Glutamatergic neuron (in vitro differentiated cells): ENCODE measurements around the gene ADAP1. TPM values are rescaled to one million over a fixed set of nuclear protein-coding genes. Genes with fewer than 3 reads are reported as not detected.

Source experiments
- DNase-seq: peaks from one replicate; pipeline ENCODE4 v3.0.0; 2022
- H3K27ac Mint-ChIP-seq: one replicate; pipeline ENCODE4 v1.8.0; 2020; ENCODE audit warnings: mild to moderate bottlenecking, mixed read lengths, inconsistent platforms; ENCODE audit not compliant: unreplicated experiment
- H3K27me3 Mint-ChIP-seq: one replicate; pipeline ENCODE4 v1.8.0; 2020; ENCODE audit warnings: mild to moderate bottlenecking, moderate library complexity, mixed read lengths, inconsistent platforms; ENCODE audit not compliant: unreplicated experiment
- H3K36me3 Mint-ChIP-seq: one replicate; pipeline ENCODE4 v1.8.0; 2020; ENCODE audit warnings: mild to moderate bottlenecking, mixed read lengths, inconsistent platforms; ENCODE audit not compliant: unreplicated experiment
- H3K4me1 Mint-ChIP-seq: one replicate; pipeline ENCODE4 v1.8.0; 2020; ENCODE audit warnings: mild to moderate bottlenecking, low read depth, mixed read lengths, inconsistent platforms; ENCODE audit not compliant: unreplicated experiment
- H3K4me3 Mint-ChIP-seq: one replicate; pipeline ENCODE4 v1.8.0; 2020; ENCODE audit warnings: mild to moderate bottlenecking, mixed read lengths, inconsistent platforms; ENCODE audit not compliant: unreplicated experiment
- H3K9me3 Mint-ChIP-seq: one replicate; pipeline ENCODE4 v1.8.0; 2020; ENCODE audit warnings: mild to moderate bottlenecking, moderate library complexity, mixed read lengths, inconsistent platforms; ENCODE audit not compliant: unreplicated experiment
- total RNA-seq: library from RNA; stranded (reverse); fragmentation: NEBNext Ultra II Directional; extraction: Animal tissue kit (Norgen Biotek cat#: 25700); gene quantifications from one replicate; pipeline ENCODE4 v1.2.1, GENCODE V29; 2021; ENCODE audit not compliant: unreplicated experiment
- TF ChIP-seq, protein P1 (sequence below): fragments of 200-600 bp; sonication (generic); IDR thresholded peaks from one replicate; pipeline ENCODE4 v1.5.0; 2021; ENCODE audit not compliant: partially characterized antibody, unreplicated experiment

ADAP1 gene
- total RNA-seq, 1 donor from 2014 or later = 61.1 TPM

DNA sequence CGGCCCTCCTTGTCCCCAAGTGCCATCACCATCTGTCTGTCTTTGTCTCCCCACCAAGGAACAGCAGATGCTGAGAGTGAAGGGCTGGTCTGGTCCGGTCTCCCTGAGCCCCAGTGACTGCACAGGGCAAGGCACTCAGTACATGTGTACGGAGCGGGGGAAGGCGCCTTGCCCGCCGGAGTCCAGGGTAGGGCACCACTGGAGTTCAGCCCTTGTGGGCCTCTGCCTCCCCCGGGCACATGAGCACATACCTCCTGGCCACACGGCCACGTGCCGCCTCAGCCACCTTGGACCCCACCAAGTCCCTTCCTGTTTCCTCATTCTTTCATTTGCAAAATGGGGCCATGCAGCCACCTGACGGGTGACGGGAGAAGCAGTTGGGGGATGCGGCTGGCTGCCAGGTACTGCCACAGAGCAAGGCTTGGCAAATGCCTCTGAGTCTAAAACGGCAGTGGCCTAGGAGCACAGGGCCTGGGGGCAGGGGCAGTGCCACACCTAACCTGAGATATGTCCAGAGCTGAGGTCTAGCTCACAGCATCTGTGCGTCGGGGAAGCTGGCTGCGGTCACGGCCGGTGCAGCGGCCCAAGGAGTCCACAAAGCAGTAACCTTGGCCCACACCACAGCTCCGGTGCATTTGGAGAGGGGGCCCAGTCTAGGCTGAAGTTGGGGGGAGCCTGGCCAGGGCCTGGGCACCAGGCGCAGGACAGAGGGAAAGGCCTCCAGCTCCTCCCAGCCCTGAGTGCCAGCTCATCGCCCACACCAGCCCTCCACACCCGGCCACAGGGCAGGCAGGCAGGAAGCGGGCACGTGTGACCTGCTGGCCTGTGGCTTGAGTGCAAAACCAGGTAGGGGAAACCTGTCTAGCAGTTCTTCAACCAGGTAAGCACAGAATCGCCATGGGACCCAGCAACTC lies 5.2 kb downstream of the ADAP1 start:
- no peaks in the 10 kb centered on the region for H3K36me3 Mint-ChIP-seq
- no peaks in the 10 kb centered on the region for H3K4me1 Mint-ChIP-seq
- no peak overlapping the region for H3K4me3 Mint-ChIP-seq
- DNase-seq = peak; percentile 3
- no peak overlapping the region for H3K27ac Mint-ChIP-seq
- H3K27me3 Mint-ChIP-seq = peaks cover 5% of the 10 kb centered on the region
- H3K9me3 Mint-ChIP-seq = peaks cover 6% of the 10 kb centered on the region
- TF ChIP-seq, protein P1, sequence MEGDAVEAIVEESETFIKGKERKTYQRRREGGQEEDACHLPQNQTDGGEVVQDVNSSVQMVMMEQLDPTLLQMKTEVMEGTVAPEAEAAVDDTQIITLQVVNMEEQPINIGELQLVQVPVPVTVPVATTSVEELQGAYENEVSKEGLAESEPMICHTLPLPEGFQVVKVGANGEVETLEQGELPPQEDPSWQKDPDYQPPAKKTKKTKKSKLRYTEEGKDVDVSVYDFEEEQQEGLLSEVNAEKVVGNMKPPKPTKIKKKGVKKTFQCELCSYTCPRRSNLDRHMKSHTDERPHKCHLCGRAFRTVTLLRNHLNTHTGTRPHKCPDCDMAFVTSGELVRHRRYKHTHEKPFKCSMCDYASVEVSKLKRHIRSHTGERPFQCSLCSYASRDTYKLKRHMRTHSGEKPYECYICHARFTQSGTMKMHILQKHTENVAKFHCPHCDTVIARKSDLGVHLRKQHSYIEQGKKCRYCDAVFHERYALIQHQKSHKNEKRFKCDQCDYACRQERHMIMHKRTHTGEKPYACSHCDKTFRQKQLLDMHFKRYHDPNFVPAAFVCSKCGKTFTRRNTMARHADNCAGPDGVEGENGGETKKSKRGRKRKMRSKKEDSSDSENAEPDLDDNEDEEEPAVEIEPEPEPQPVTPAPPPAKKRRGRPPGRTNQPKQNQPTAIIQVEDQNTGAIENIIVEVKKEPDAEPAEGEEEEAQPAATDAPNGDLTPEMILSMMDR = no peak

GRCh38 chr7:947391-948210 lies 6.9 kb downstream of the ADAP1 start:
- H3K27ac Mint-ChIP-seq = no peak overlapping the region
- peaks cover 5% of the 10 kb centered on the region for H3K27me3 Mint-ChIP-seq
- TF ChIP-seq, protein P1 = no peak
- no peaks in the 10 kb centered on the region for H3K36me3 Mint-ChIP-seq
- peaks cover 5% of the 10 kb centered on the region for H3K9me3 Mint-ChIP-seq
- H3K4me3 Mint-ChIP-seq = no peak overlapping the region
- DNase-seq = no peak
- no peaks in the 10 kb centered on the region for H3K4me1 Mint-ChIP-seq

GRCh38 chr7:946256-946996 lies 8.1 kb downstream of the ADAP1 start:
- Mint-ChIP-seq H3K4me1 (no peaks in the 10 kb centered on the region), H3K36me3 (peaks cover 6% of the 10 kb centered on the region), H3K27ac (no peak overlapping the region), H3K9me3 (peaks cover 6% of the 10 kb centered on the region), H3K27me3 (peaks cover 7% of the 10 kb centered on the region), H3K4me3 (no peak overlapping the region)
- TF ChIP-seq, protein P1 = no peak
- DNase-seq = no peak

DNA sequence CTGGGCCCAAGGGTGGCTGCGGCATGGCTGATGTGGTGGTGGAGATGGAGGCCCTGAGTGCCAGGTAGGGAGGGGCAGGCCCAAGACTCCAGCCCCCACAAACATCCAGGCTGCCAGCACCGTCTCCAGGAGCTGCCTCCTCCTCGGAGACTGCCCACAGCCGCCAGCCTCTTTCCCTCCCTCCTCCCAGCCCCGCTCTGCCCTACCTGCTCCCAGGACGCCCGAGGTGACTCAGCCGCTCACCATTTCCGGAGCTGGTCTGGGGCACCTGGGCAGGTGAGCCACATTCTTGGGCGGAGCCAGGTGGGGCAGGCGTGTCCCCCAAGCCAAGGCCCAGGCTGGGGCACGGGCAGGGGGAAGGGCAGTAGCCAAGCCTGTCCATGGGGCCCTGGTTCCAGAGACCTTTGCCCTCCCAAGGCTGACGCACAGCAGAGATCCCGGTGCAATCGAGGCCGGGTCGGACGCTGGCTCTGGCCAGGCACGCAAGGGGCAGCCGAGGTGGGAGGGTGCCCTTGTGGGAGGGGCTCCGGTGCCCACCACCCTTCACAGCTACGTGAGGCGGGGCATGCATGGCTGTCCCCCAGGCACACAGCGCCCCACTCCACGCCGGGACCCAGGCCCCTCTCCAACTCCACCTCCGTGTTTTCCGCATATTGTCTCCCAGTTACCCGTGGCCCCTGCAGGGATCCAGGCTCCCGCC lies 8.8 kb downstream of the ADAP1 start:
- Mint-ChIP-seq H3K4me3 (no peak overlapping the region), H3K9me3 (peaks cover 6% of the 10 kb centered on the region), H3K27me3 (peaks cover 8% of the 10 kb centered on the region), H3K4me1 (no peaks in the 10 kb centered on the region), H3K36me3 (peaks cover 12% of the 10 kb centered on the region), H3K27ac (no peak overlapping the region)
- no peak for DNase-seq
- TF ChIP-seq, protein P1 = no peak
